Hindlimb muscle (tissue), 1 donor: ENCODE measurements around the gene VCY1B. TPM values are rescaled to one million over a fixed set of nuclear protein-coding genes. Genes with fewer than 3 reads are reported as not detected.
"Not testable (repeated sequence)": the region's sequence is repeated elsewhere in the genome, so short reads cannot be mapped to it uniquely, and the experiment has no call there.

ENCODE experiments used
- DNase-seq: peaks from one replicate; pipeline ENCODE4 v3.0.0-alpha.2; 2013
- polyA plus RNA-seq: library from polyadenylated mRNA; unstranded; fragments of 120-200 nt; gene quantifications from one replicate; pipeline ENCODE4 v1.2.1, GENCODE V29; 2013; ENCODE audit not compliant: insufficient read length

Gene VCY1B
- not detected for polyA plus RNA-seq

DNA sequence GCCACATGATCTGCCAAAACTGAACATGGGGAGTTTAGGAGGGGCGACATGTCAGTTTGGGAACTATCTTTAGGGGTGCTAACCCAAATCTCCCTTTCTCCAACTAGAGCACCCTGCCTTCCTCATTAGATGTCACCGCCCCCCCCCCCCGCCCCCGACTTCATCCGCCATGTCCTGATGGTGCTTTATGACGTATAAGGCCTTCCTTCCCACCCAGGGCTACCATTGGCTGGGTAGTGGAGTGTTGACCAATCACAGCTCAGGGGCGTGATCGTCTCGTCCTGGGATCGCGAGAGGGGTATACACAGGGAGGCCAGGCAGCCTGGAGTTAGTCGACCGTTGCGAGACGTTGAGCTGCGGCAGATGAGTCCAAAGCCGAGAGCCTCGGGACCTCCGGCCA lies at the start of gene VCY1B:
VCY1B (plus strand) TSS at position 301 of the 400 bp plus-strand sequence; CDS start at position 364, 63 bp downstream.
- not testable (repeated sequence) for DNase-seq

DNA sequence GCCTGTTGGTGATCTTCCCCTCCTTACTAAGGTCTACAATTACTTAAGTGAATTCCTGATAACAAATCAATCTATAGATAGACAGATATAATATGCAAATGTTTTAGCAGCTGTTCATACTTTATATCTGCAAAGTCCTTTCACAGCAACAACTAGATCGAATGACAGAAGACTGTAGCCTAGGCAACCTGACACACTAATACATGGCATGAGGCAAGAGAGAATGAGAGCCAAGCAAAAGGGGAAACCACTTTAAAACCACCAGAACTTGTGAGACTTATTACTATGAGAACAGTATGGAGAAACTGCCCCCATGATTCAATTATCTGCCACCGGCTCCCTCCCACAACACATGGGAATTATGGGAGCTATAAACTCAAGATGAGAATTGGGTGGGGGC lies 44.1 kb upstream of the VCY1B start:
- not testable (repeated sequence) for DNase-seq

DNA sequence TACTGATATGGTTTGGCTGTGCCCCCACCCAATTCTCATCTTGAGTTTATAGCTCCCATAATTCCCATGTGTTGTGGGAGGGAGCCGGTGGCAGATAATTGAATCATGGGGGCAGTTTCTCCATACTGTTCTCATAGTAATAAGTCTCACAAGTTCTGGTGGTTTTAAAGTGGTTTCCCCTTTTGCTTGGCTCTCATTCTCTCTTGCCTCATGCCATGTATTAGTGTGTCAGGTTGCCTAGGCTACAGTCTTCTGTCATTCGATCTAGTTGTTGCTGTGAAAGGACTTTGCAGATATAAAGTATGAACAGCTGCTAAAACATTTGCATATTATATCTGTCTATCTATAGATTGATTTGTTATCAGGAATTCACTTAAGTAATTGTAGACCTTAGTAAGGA lies 25.6 kb upstream of the VCY1B start:
- DNase-seq = not testable (repeated sequence)

DNA sequence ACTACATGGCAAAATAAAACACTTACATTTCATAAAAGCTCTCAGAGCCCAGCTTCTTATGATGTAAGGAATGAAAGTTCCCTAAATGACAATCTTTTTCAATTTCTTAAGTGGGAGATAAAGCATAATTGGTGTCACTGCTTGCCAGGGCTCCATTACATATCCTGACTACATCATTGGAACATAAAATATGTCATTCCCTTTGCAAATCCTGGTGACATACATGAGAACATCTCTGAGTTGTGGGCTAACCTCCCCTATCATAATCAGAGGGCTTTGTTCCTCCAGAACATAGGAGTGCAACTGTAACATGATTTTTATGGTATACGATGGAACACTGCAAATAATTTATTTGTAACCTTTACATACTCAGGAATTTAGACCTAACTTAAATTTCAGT lies 29.9 kb downstream of the VCY1B start:
- DNase-seq = no peak

Other genes with a start within 250 kb of the VCY1B start
- not detected for gene VCY, start 69.8 kb upstream of the VCY1B start, polyA plus RNA-seq